Natural killer cell treated with Interleukin-12 subunit alpha and Interleukin-12 subunit beta and Interleukin-15 and Interleukin-18, amount 100 ng/mL, for 72 hours (primary cell): ENCODE results near the gene AK1. TPM values are rescaled to one million over a fixed set of nuclear protein-coding genes. Genes with fewer than 3 reads are reported as not detected.

Source experiments
- ATAC-seq, 2 donors: fragments of 150-1000 bp; cut with Tn5 transposase in 1 of 2; sonication (Bioruptor Pico), chemical (Tn5 transposase) in 1 of 2; 2 replicates each; pipeline ENCODE4 v1.10.0; 2021
- DNase-seq: peaks from one replicate; pipeline ENCODE4 v3.0.0; 2022; ENCODE audit warnings: low spot score
- H3K27ac Mint-ChIP-seq, 2 donors: 1 replicate in 1 of 2; 2 replicates in 1 of 2; pipeline ENCODE4 v1.8.0; 2022; ENCODE audit warnings: mixed read lengths in 2 of 2, mild to moderate bottlenecking in 1 of 2, moderate library complexity in 1 of 2
- H3K27me3 Mint-ChIP-seq, 2 donors: 1 replicate in 1 of 2; 2 replicates in 1 of 2; pipeline ENCODE4 v1.8.0; 2022; ENCODE audit warnings: mixed read lengths in 2 of 2
- H3K36me3 Mint-ChIP-seq: one replicate; pipeline ENCODE4 v1.8.0; 2022; ENCODE audit warnings: mixed read lengths
- H3K4me1 Mint-ChIP-seq, 2 donors: 1 replicate in 1 of 2; 2 replicates in 1 of 2; pipeline ENCODE4 v1.8.0; 2022; ENCODE audit warnings: low read depth in 2 of 2, mixed read lengths in 2 of 2, mild to moderate bottlenecking in 1 of 2
- H3K4me3 Mint-ChIP-seq: one replicate; pipeline ENCODE4 v1.8.0; 2022; ENCODE audit warnings: mixed read lengths
- H3K9me3 Mint-ChIP-seq: 2 replicates; pipeline ENCODE4 v1.8.0; 2022; ENCODE audit warnings: mixed read lengths
- total RNA-seq, 2 donors: library from RNA; stranded (reverse); gene quantifications; one replicate each; pipeline ENCODE4 v1.2.3, GENCODE V29; 2022

The AK1 gene
- total RNA-seq, 2 donors from 2014 or later: 11.5 to 13.0 TPM

- DNase-seq: no peak
- Mint-ChIP-seq H3K36me3 (peaks cover 1% of the 10 kb centered on the region), H3K27ac (no peak overlapping the region), H3K4me3 (peak overlapping the region; percentile 71), H3K9me3 (no peaks in the 10 kb centered on the region), H3K4me1 (peaks cover 30 to 31% of the 10 kb centered on the region in 2 donors), H3K27me3 (no peaks in the 10 kb centered on the region)
- no peak for ATAC-seq
Measured at GRCh38 chr9:127915801-127916719, 38.6 kb upstream of the AK1 start.

- no peak for ATAC-seq
Measured at GRCh38 chr9:127915325-127915752, 37.9 kb upstream of the AK1 start.

GRCh38 chr9:127913682-127914081 is 36.2 kb upstream of the AK1 start:
- no peak overlapping the region for H3K4me3 Mint-ChIP-seq
- DNase-seq (no peak), ATAC-seq (no peak)
- H3K4me1 Mint-ChIP-seq: peaks cover 23 to 25% of the 10 kb centered on the region in 2 donors
- H3K27ac Mint-ChIP-seq: no peak overlapping the region
- H3K36me3 Mint-ChIP-seq: peaks cover 7% of the 10 kb centered on the region
- no peaks in the 10 kb centered on the region for H3K27me3 Mint-ChIP-seq
- no peaks in the 10 kb centered on the region for H3K9me3 Mint-ChIP-seq

More at GRCh38 chr9:127915325-127915752, 37.9 kb upstream of the AK1 start:
- H3K4me1 Mint-ChIP-seq: peaks cover 33 to 37% of the 10 kb centered on the region in 2 donors
- no peaks in the 10 kb centered on the region for H3K9me3 Mint-ChIP-seq
- H3K36me3 Mint-ChIP-seq: peaks cover 7% of the 10 kb centered on the region
- no peak for DNase-seq
- no peaks in the 10 kb centered on the region for H3K27me3 Mint-ChIP-seq
- H3K27ac Mint-ChIP-seq: no peak overlapping the region
- H3K4me3 Mint-ChIP-seq: peak overlapping the region; percentile 71

- ATAC-seq (no peak), DNase-seq (no peak)
- Mint-ChIP-seq H3K27me3 (no peaks in the 10 kb centered on the region), H3K4me3 (no peak overlapping the region), H3K9me3 (no peaks in the 10 kb centered on the region), H3K36me3 (peaks cover 7% of the 10 kb centered on the region), H3K4me1 (peaks cover 18% of the 10 kb centered on the region in 2 donors), H3K27ac (no peak overlapping the region)
Measured at GRCh38 chr9:127912882-127913281, 35.4 kb upstream of the AK1 start.

- Mint-ChIP-seq H3K36me3 (peaks cover 7% of the 10 kb centered on the region), H3K27me3 (no peaks in the 10 kb centered on the region), H3K27ac (no peak overlapping the region), H3K4me1 (peaks cover 12 to 15% of the 10 kb centered on the region in 2 donors), H3K4me3 (no peak overlapping the region), H3K9me3 (no peaks in the 10 kb centered on the region)
- ATAC-seq: no peak
- no peak for DNase-seq
Measured at GRCh38 chr9:127912296-127912695, 34.8 kb upstream of the AK1 start.

- DNase-seq (no peak), ATAC-seq (no peak)
- H3K36me3 Mint-ChIP-seq: peaks cover 7% of the 10 kb centered on the region
- peak overlapping the region; percentile 17 for H3K4me3 Mint-ChIP-seq
- no peaks in the 10 kb centered on the region for H3K27me3 Mint-ChIP-seq
- peak overlapping the region; percentile 59 to 60 for H3K27ac Mint-ChIP-seq
- H3K4me1 Mint-ChIP-seq: peaks cover 19 to 22% of the 10 kb centered on the region in 2 donors
- no peaks in the 10 kb centered on the region for H3K9me3 Mint-ChIP-seq
Measured at GRCh38 chr9:127910613-127911205, 33.2 kb upstream of the AK1 start.

- Mint-ChIP-seq H3K4me1 (peaks cover 22 to 31% of the 10 kb centered on the region in 2 donors), H3K27me3 (no peaks in the 10 kb centered on the region), H3K4me3 (no peak overlapping the region), H3K27ac (no peak overlapping the region), H3K9me3 (no peaks in the 10 kb centered on the region), H3K36me3 (peaks cover 7% of the 10 kb centered on the region)
- DNase-seq: no peak
- no peak for ATAC-seq
Measured at GRCh38 chr9:127909839-127910273, 32.4 kb upstream of the AK1 start.

GRCh38 chr9:127908660-127908926 is 31.1 kb upstream of the AK1 start:
- ATAC-seq: no peak
- Mint-ChIP-seq H3K9me3 (no peaks in the 10 kb centered on the region), H3K27me3 (no peaks in the 10 kb centered on the region), H3K27ac (no peak overlapping the region), H3K4me1 (peaks cover 32 to 44% of the 10 kb centered on the region in 2 donors), H3K36me3 (peaks cover 7% of the 10 kb centered on the region), H3K4me3 (no peak overlapping the region)
- DNase-seq: no peak

GRCh38 chr9:127907867-127908659 is 30.6 kb upstream of the AK1 start:
- H3K27me3 Mint-ChIP-seq: no peaks in the 10 kb centered on the region
- no peaks in the 10 kb centered on the region for H3K9me3 Mint-ChIP-seq
- peaks cover 7% of the 10 kb centered on the region for H3K36me3 Mint-ChIP-seq
- DNase-seq (no peak), ATAC-seq (no peak)
- peaks cover 36 to 49% of the 10 kb centered on the region in 2 donors for H3K4me1 Mint-ChIP-seq
- peak overlapping the region; percentile 100 for H3K27ac Mint-ChIP-seq
- no peak overlapping the region for H3K4me3 Mint-ChIP-seq

GRCh38 chr9:127905788-127906191 is 28.3 kb upstream of the AK1 start:
- peak overlapping the region; percentile 100 for H3K27ac Mint-ChIP-seq
- H3K4me3 Mint-ChIP-seq: peak overlapping the region; percentile 97
- peaks cover 36 to 49% of the 10 kb centered on the region in 2 donors for H3K4me1 Mint-ChIP-seq
- H3K9me3 Mint-ChIP-seq: no peaks in the 10 kb centered on the region
- H3K36me3 Mint-ChIP-seq: peaks cover 3% of the 10 kb centered on the region
- peak; percentile 73 for DNase-seq
- H3K27me3 Mint-ChIP-seq: no peaks in the 10 kb centered on the region
- ATAC-seq: peak; percentile 55 to 60

- H3K4me1 Mint-ChIP-seq: peaks cover 34 to 46% of the 10 kb centered on the region in 2 donors
- ATAC-seq (peak; percentile 48 to 70), DNase-seq (peak; percentile 69)
- H3K36me3 Mint-ChIP-seq: no peaks in the 10 kb centered on the region
- H3K9me3 Mint-ChIP-seq: no peaks in the 10 kb centered on the region
- H3K4me3 Mint-ChIP-seq: peak overlapping the region; percentile 97
- peak overlapping the region; percentile 100 for H3K27ac Mint-ChIP-seq
- H3K27me3 Mint-ChIP-seq: no peaks in the 10 kb centered on the region
Measured at GRCh38 chr9:127905004-127905728, 27.7 kb upstream of the AK1 start.

GRCh38 chr9:127904561-127905003 is 27.1 kb upstream of the AK1 start:
- peak overlapping the region; percentile 97 for H3K4me3 Mint-ChIP-seq
- H3K9me3 Mint-ChIP-seq: no peaks in the 10 kb centered on the region
- H3K36me3 Mint-ChIP-seq: no peaks in the 10 kb centered on the region
- H3K4me1 Mint-ChIP-seq: peaks cover 34 to 46% of the 10 kb centered on the region in 2 donors
- peak; percentile 59 for DNase-seq
- peak overlapping the region; percentile 100 for H3K27ac Mint-ChIP-seq
- peak in 1 of 2 donors; percentile 1 for ATAC-seq
- no peaks in the 10 kb centered on the region for H3K27me3 Mint-ChIP-seq
